ENCODE data around the gene CD180.

GRCh38 chr5:67215519-67216471, 19.2 kb upstream of the CD180 start:
- TF ChIP-seq POLR2A (IDR thresholded peaks at IDR 0.05; ENCODE audit: low read depth, low read length) (no peak), CTCF (IDR thresholded peaks at IDR 0.05; ENCODE audit: extremely low read depth in 1 of 2, insufficient read depth in 1 of 2, low read depth in 1 of 2, low read length in 2 of 2) (no peak), MAX (IDR thresholded peaks at IDR 0.05; ENCODE audit: insufficient read depth, insufficient read length) (peak; percentile 19)
